Fibroblast of lung (primary cell): Measurements from ENCODE around the gene PPM1H. TPM values are rescaled to one million over a fixed set of nuclear protein-coding genes. Genes with fewer than 3 reads are reported as not detected.

Experiments used
- DNase-seq, 2 donors: peaks; one replicate each; pipeline versions ENCODE4 v3.0.0 to v3.0.0-alpha.2; 2010; ENCODE audit warnings: low read depth in 2 of 2
- H2AFZ ChIP-seq: 2 replicates; pipeline ENCODE4 v1.5.1; 2012; ENCODE audit warnings: low read length, control low read depth, inconsistent platforms
- H3K27ac ChIP-seq: 2 replicates; pipeline ENCODE4 v1.5.1; 2011; ENCODE audit warnings: low read length, control low read depth; ENCODE audit not compliant: insufficient read depth
- H3K27me3 ChIP-seq: 2 replicates; pipeline ENCODE4 v1.5.1; 2011; ENCODE audit warnings: mild to moderate bottlenecking, low read length; ENCODE audit not compliant: control insufficient read depth, insufficient read depth
- H3K36me3 ChIP-seq: 2 replicates; pipeline ENCODE4 v1.5.1; 2011; ENCODE audit warnings: low read length; ENCODE audit not compliant: control insufficient read depth, insufficient read depth
- H3K4me1 ChIP-seq: 2 replicates; pipeline ENCODE4 v1.5.1; 2011; ENCODE audit warnings: low read length; ENCODE audit not compliant: control insufficient read depth, insufficient read depth; ENCODE audit errors: extremely low read depth
- H3K4me2 ChIP-seq: 2 replicates; pipeline ENCODE4 v1.5.1; 2011; ENCODE audit warnings: low read length, control low read depth; ENCODE audit not compliant: insufficient read depth; ENCODE audit errors: extremely low read depth
- H3K4me3 ChIP-seq, 4 experiments: fragments of 200-600 bp in 1 of 4; sonication (generic) in 1 of 4; replicated peaks in 1 of 4; 2 replicates each; pipeline ENCODE4 v1.5.1; 2011 to 2016; ENCODE audit warnings: low read length in 4 of 4, low read depth in 3 of 4, mild to moderate bottlenecking in 3 of 4, control low read depth in 2 of 4, inconsistent platforms in 1 of 4, mixed read lengths in 1 of 4; ENCODE audit not compliant: insufficient read depth in 1 of 4; ENCODE audit errors: control extremely low read depth in 1 of 4
- H3K79me2 ChIP-seq: 2 replicates; pipeline ENCODE4 v1.5.1; 2012; ENCODE audit warnings: mild to moderate bottlenecking, low read length, inconsistent platforms; ENCODE audit not compliant: control insufficient read depth, insufficient read depth
- H3K9ac ChIP-seq: 2 replicates; pipeline ENCODE4 v1.5.1; 2011; ENCODE audit warnings: mild to moderate bottlenecking, low read length, control low read depth; ENCODE audit not compliant: insufficient read depth
- H3K9me3 ChIP-seq: 2 replicates; pipeline ENCODE4 v1.5.1; 2012; ENCODE audit warnings: low read depth, low read length; ENCODE audit not compliant: control insufficient read depth, insufficient read depth
- H4K20me1 ChIP-seq: 2 replicates; pipeline ENCODE4 v1.5.1; 2011; ENCODE audit warnings: low read length; ENCODE audit not compliant: control insufficient read depth, insufficient read depth; ENCODE audit errors: extremely low read depth
- CTCF ChIP-seq, 2 donors: IDR thresholded peaks in 1 of 2; conservative IDR thresholded peaks in 1 of 2; 1 replicate in 1 of 2; 2 replicates in 1 of 2; pipeline ENCODE4 v1.5.1; 2011 to 2012; ENCODE audit warnings: low read length in 2 of 2, control low read depth in 1 of 2, inconsistent platforms in 1 of 2, low read depth in 1 of 2, mild to moderate bottlenecking in 1 of 2
- EZH2 ChIP-seq: IDR thresholded peaks from 2 replicates; pipeline ENCODE4 v1.5.1; 2012; ENCODE audit warnings: low read length, control low read depth, mild to moderate bottlenecking; ENCODE audit errors: missing control alignments
- polyA plus RNA-seq, 2 donors: library from polyadenylated mRNA; depleted of rRNA in 1 of 2; stranded (reverse) in 1 of 2; unstranded in 1 of 2; fragments of >200 nt; gene quantifications; 2 replicates each; pipeline ENCODE4 v1.2.1, GENCODE V29; 2011 to 2012; ENCODE audit warnings: missing spikeins in 1 of 2
- total RNA-seq: library from RNA; depleted of rRNA; stranded (reverse); fragments of >200 nt; gene quantifications from 2 replicates; pipeline ENCODE4 v1.2.1, GENCODE V29; 2014

Gene PPM1H
- total and polyA plus RNA-seq, 2 donors (not counting 1 experiment from before 2014, with no cell fraction given), result 0.57 to 3.1 TPM

- Histone ChIP-seq H3K27me3 (no peaks in the 10 kb centered on the region), H4K20me1 (no peaks in the 10 kb centered on the region), H3K4me2 (no peak overlapping the region), H3K4me3 (no peak overlapping the region), H3K9me3 (no peaks in the 10 kb centered on the region), H3K79me2 (no peaks in the 10 kb centered on the region), H3K36me3 (no peaks in the 10 kb centered on the region), H3K4me1 (no peaks in the 10 kb centered on the region), H3K27ac (no peak overlapping the region), H2AFZ (no peak overlapping the region), H3K9ac (no peak overlapping the region)
- TF ChIP-seq EZH2 (no peak), CTCF (conservative IDR thresholded peaks at IDR 0.05 in 1 of 2, IDR thresholded peaks at IDR 0.05 in 1 of 2; ENCODE audit: low read depth in 1 of 2, low read length in 2 of 2) (no peak)
- DNase-seq, result no peak
Observed at GRCh38 chr12:62895351-62895877, 39.5 kb downstream of the PPM1H start.

- no peak for TF ChIP-seq EZH2
- TF ChIP-seq CTCF (conservative IDR thresholded peaks at IDR 0.05 in 1 of 2, IDR thresholded peaks at IDR 0.05 in 1 of 2; ENCODE audit: low read depth in 1 of 2, low read length in 2 of 2), result no peak
- Histone ChIP-seq H4K20me1 (no peaks in the 10 kb centered on the region), H3K4me2 (no peak overlapping the region), H3K36me3 (no peaks in the 10 kb centered on the region), H3K27me3 (no peaks in the 10 kb centered on the region), H2AFZ (no peak overlapping the region), H3K9me3 (no peaks in the 10 kb centered on the region), H3K79me2 (no peaks in the 10 kb centered on the region), H3K4me3 (no peak overlapping the region), H3K27ac (no peak overlapping the region), H3K4me1 (no peaks in the 10 kb centered on the region), H3K9ac (no peak overlapping the region)
- no peak for DNase-seq
Observed at GRCh38 chr12:62893276-62893675, 41.7 kb downstream of the PPM1H start.

GRCh38 chr12:62891805-62892549 is 43.0 kb downstream of the PPM1H start:
- Histone ChIP-seq H3K4me2 (no peak overlapping the region), H3K4me3 (no peak overlapping the region), H3K4me1 (no peaks in the 10 kb centered on the region), H3K27me3 (no peaks in the 10 kb centered on the region), H3K36me3 (no peaks in the 10 kb centered on the region), H3K9ac (no peak overlapping the region), H2AFZ (no peak overlapping the region), H3K79me2 (no peaks in the 10 kb centered on the region), H3K9me3 (no peaks in the 10 kb centered on the region), H3K27ac (no peak overlapping the region), H4K20me1 (no peaks in the 10 kb centered on the region)
- no peak for DNase-seq
- TF ChIP-seq EZH2 (no peak), CTCF (conservative IDR thresholded peaks at IDR 0.05 in 1 of 2, IDR thresholded peaks at IDR 0.05 in 1 of 2; ENCODE audit: low read depth in 1 of 2, low read length in 2 of 2) (no peak)
